Adrenal gland (tissue), 5 donors: ENCODE results near the gene CAMK2A.

Experiments
- POLR2A ChIP-seq, 2 donors: fragments of 450-650 bp; IDR thresholded peaks; one replicate each; pipeline ENCODE4 v1.6.1; 2017; ENCODE audit warnings: antibody characterized with exemption in 2 of 2, mild to moderate bottlenecking in 2 of 2, moderate library complexity in 1 of 2
- TF ChIP-seq, protein P1 (sequence below), 6 experiments: fragments of 450-650 bp in 4 of 6; fragments of 200-600 bp in 2 of 6; sonication (generic) in 1 of 6; IDR thresholded peaks; 1 replicate in 5 of 6; 2 replicates in 1 of 6; pipeline versions ENCODE4 v1.5.1 to v1.8.0; 2016 to 2021; ENCODE audit warnings: antibody characterized with exemption in 6 of 6, mild to moderate bottlenecking in 2 of 6, moderate library complexity in 1 of 6
- donor health status: DM: no; HTN: no; CAD: no.

DNA sequence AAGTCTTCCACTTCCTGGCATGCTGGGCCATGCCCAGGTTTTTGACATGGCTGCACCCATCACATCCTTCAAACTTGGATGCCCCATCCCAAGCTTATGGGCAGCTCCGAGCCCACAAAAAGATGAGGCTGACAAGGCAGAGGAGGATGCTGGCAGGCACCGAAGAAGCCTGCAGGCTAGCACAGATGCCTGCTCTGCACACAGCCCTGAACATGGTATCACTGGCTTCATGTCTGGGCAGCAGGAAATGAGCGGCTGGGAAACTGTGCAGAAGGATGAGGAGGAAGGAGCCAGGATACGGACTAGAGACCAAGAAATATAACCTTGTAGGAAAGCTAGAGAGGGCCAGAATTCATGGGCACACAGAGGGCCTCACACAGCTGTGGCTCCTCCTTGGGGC is 14.8 kb downstream of the CAMK2A start:
- TF ChIP-seq, protein P1, sequence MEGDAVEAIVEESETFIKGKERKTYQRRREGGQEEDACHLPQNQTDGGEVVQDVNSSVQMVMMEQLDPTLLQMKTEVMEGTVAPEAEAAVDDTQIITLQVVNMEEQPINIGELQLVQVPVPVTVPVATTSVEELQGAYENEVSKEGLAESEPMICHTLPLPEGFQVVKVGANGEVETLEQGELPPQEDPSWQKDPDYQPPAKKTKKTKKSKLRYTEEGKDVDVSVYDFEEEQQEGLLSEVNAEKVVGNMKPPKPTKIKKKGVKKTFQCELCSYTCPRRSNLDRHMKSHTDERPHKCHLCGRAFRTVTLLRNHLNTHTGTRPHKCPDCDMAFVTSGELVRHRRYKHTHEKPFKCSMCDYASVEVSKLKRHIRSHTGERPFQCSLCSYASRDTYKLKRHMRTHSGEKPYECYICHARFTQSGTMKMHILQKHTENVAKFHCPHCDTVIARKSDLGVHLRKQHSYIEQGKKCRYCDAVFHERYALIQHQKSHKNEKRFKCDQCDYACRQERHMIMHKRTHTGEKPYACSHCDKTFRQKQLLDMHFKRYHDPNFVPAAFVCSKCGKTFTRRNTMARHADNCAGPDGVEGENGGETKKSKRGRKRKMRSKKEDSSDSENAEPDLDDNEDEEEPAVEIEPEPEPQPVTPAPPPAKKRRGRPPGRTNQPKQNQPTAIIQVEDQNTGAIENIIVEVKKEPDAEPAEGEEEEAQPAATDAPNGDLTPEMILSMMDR (IDR thresholded peaks at IDR 0.05): no peak
- no peak for TF ChIP-seq POLR2A (IDR thresholded peaks at IDR 0.05)
